ENCODE results near the gene UBE3C. TPM values are rescaled to one million over a fixed set of nuclear protein-coding genes. Genes with fewer than 3 reads are reported as not detected.

UBE3C gene
- total and polyA plus RNA-seq, 2 donors (not counting 3 experiments of a cell fraction or from before 2014, with no cell fraction given) = 45.1 to 77.3 TPM

DNA sequence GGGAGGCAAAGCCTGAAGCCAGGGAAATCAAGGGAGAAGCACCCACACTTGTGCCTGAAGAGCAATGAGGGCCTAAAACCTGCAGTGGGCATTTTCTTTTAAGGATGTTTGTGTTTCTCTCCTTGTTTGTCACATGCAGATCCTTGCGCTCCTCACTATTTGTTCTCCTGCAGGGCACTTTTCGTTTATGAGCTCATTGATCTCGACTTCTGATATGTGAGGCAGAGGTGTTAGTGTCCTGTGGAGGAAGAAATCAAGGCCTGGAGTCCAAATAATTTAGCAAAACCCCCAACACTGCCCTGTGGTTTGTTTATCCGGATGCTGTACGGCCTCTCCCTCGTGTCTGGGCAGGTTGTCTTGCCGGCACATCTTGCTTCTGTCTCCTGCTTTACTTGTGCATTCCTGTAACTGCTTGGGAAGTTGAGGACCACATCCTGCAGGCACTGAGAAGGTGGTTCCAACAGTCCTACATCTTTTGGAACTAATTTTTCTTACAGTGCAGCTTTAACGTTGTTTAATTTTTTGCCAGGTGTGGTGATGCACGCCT lies 13.7 kb downstream of the UBE3C start:
- Histone ChIP-seq H3K79me2 (ENCODE audit: control insufficient read depth, insufficient read depth, low read length) (peaks cover 98% of the 10 kb centered on the region), H3K9ac (replicated peaks; ENCODE audit: extremely low read depth, insufficient read depth, low read length) (no peak overlapping the region), H3K4me1 (ENCODE audit: control insufficient read depth, extremely low read depth, insufficient read depth, low read length) (peaks cover 3% of the 10 kb centered on the region), H2AFZ (ENCODE audit: low read depth, low read length) (no peak overlapping the region), H3K27ac (ENCODE audit: insufficient read depth, low read depth, low read length) (no peak overlapping the region), H3K4me3 (replicated peaks in 1 of 3; ENCODE audit: insufficient read depth in 1 of 3, low read depth in 1 of 3, low read length in 3 of 3) (no peak overlapping the region), H3K4me2 (ENCODE audit: insufficient read depth, low read length) (no peak overlapping the region), H4K20me1 (replicated peaks; ENCODE audit: control insufficient read depth, extremely low read depth, insufficient read depth, low read length) (peaks cover 10% of the 10 kb centered on the region), H3K9me3 (replicated peaks; ENCODE audit: control insufficient read depth, insufficient read depth, low read length) (no peaks in the 10 kb centered on the region), H3K9me1 (replicated peaks; ENCODE audit: control insufficient read depth, extremely low read depth, insufficient read depth, low read length) (no peaks in the 10 kb centered on the region), H3K36me3 (ENCODE audit: control insufficient read depth in 2 of 2, extremely low read depth in 1 of 2, insufficient read depth in 2 of 2, low read length in 2 of 2) (no peaks in the 10 kb centered on the region), H3K27me3 (ENCODE audit: control insufficient read depth in 2 of 2, insufficient read depth in 2 of 2, low read length in 2 of 2) (no peaks in the 10 kb centered on the region)
- intact Hi-C loops (cut with micrococcal nuclease) = no loop called here
- TF ChIP-seq CTCF (IDR thresholded peaks at IDR 0.05; ENCODE audit: extremely low read depth in 1 of 2, insufficient read depth in 1 of 2, low read depth in 1 of 2, low read length in 2 of 2) = no peak
- TF ChIP-seq POLR2AphosphoS5 (IDR thresholded peaks at IDR 0.05; ENCODE audit: insufficient read depth, low read depth, low read length) = no peak
- no peak for TF ChIP-seq JUN (IDR thresholded peaks at IDR 0.05; ENCODE audit: borderline replicate concordance, insufficient read depth, insufficient read length, low read depth)
- TF ChIP-seq POLR2A (IDR thresholded peaks at IDR 0.05; ENCODE audit: low read depth, low read length) = no peak
- no peak for TF ChIP-seq GATA2 (IDR thresholded peaks at IDR 0.05; ENCODE audit: insufficient read depth, insufficient read length, low read depth, low read length)
- no peak for TF ChIP-seq EZH2 (IDR thresholded peaks at IDR 0.05; ENCODE audit: borderline replicate concordance, low read depth, low read length, severe bottlenecking)
- no peak for TF ChIP-seq MAX (IDR thresholded peaks at IDR 0.05; ENCODE audit: insufficient read depth, insufficient read length)
- TF ChIP-seq FOS (IDR thresholded peaks at IDR 0.05; ENCODE audit: borderline replicate concordance, insufficient read depth, low read length) = no peak
- TF ChIP-seq MYC (IDR thresholded peaks at IDR 0.05; ENCODE audit: low read depth, low read length) = no peak
- FAIRE-seq (no peak), DNase-seq (ENCODE audit: low read depth, low spot score) (no peak)
- ChIA-PET CTCF (no interaction called here), POLR2A (no interaction called here)
- no TSS peak for BruUV-seq (replicated peaks)
- dilution Hi-C loops (cut with MboI; ENCODE audit: extremely low pct_ligation_motif_present, low sequenced_read_pairs) = no loop called here

Measured in endothelial cell of umbilical vein (primary cell).